Right renal cortex interstitium (tissue), 3 donors: ENCODE data around the gene ABCB1. TPM values are rescaled to one million over a fixed set of nuclear protein-coding genes. Genes with fewer than 3 reads are reported as not detected.
"Not testable (repeated sequence)": the region's sequence is repeated elsewhere in the genome, so short reads cannot be mapped to it uniquely, and the experiment has no call there.

ENCODE experiments used
- DNase-seq, 3 donors: peaks; one replicate each; pipeline ENCODE4 v3.0.0-alpha.2; 2013; ENCODE audit warnings: low read depth in 3 of 3, low spot score in 2 of 3
- polyA plus RNA-seq, 3 donors: library from polyadenylated mRNA; unstranded; fragments of 120-200 nt; gene quantifications; one replicate each; pipeline ENCODE4 v1.2.1, GENCODE V29; 2013; ENCODE audit not compliant: insufficient read length in 3 of 3

The ABCB1 gene
- polyA plus RNA-seq, 3 donors, result 21.1 to 24.4 (median 22.1) TPM

- DNase-seq, result no peak
Observed at GRCh38 chr7:87474533-87475358, 125.9 kb downstream of the ABCB1 start.

DNA sequence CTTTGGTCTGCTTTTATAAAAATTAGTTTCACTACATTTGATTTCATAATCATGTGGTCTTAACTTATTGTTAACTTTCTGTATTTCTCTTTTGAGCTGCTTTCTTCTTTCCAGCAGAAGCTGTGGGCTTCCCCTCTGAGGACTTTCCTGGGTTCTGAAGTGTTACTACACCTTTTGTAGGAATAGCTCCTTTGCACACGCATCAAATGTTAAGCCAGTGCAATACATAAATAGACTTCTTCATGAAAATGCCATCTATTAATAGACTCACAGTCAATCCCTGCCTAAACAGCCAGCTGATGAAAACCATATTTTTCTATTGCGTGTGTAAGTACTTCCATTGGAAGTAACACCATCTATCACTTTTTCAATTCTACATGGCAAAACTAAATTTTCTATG, 126.7 kb downstream of the ABCB1 start:
- no peak for DNase-seq

GRCh38 chr7:87473192-87473591, 127.5 kb downstream of the ABCB1 start:
- no peak for DNase-seq

DNA sequence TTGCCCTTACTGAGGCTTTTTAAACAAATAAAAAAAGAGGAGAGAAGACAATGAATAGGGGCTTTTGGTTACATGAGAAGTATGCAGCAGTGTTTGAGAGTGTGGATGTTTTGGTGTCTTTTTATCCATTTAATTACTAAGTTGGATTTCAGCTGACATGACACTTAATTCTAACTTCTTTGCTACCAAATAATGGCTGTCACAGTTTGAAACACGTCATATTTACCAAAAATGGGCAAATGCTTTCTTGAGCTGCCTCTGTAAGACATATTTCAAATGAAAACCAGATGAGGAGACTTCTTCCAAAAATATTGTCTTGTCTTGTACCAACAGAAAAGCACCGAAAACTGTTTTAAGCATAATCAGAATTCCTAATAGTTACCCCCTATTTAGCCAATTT, 129.2 kb downstream of the ABCB1 start:
- no peak for DNase-seq

GRCh38 chr7:87469204-87469603, 131.5 kb downstream of the ABCB1 start:
- not testable (repeated sequence) for DNase-seq

GRCh38 chr7:87465534-87465880, 135.2 kb downstream of the ABCB1 start:
- not testable (repeated sequence) for DNase-seq

GRCh38 chr7:87464830-87465533, 135.7 kb downstream of the ABCB1 start:
- not testable (repeated sequence) for DNase-seq

- no peak for DNase-seq
Observed at GRCh38 chr7:87463982-87464381, 136.7 kb downstream of the ABCB1 start.

DNA sequence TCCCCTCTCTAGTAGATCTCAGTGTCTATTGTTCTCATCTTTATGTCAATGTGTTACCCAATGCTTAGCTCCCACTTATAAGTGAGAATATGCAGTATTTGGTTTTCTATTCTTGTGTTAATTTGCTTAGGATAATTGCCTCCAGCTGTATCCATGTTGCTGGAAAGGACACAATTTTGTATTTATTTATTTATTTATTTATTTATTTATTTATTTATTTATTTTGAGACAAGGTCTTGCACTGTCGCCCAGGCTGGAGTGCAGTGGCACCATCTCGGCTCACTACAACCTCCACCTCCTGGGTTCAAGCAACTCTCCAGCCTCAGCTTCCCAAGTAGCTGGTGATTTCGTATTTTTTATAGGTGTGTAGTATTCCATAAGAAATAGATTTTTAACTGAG, 140.2 kb downstream of the ABCB1 start:
- DNase-seq, result not testable (repeated sequence)

DNA sequence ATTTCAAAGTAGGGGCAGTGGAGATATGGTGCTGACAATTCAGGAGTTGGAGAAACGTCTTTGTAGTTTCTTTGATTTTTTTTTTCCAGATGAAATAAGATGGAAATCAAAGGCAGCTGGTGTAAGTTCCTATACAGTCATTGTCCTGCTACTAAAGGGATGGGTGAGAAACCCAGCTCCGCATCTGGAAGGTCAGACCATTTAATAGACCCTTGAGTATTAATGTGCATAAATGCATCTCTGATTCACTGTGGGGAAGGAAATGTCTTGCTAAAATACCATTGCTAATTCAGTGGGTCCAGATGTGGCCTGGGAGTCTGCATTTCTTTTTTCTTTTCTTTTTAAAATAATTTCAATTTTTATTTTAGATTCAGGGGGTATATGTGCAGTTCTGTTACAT, 140.7 kb downstream of the ABCB1 start:
- DNase-seq, result no peak

DNA sequence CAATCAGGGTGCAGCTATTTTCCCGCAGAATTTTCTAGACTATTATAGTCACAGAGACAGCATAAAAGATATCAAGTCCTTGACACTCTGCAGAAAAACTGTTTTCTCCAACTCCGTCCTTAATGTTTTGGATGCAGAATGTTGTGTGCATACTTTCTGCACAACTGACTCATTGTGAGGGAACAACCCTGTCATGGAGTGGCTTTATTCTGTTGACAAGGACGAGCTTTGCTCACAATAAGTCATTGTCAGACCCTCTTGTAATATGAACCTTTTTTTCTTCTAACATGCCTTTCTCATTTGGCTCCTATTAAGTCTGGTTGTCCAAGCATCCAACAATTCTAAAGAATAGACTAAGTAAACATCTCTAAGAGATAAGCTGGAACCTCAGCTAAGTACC, 142.5 kb downstream of the ABCB1 start:
- no peak for DNase-seq

DNA sequence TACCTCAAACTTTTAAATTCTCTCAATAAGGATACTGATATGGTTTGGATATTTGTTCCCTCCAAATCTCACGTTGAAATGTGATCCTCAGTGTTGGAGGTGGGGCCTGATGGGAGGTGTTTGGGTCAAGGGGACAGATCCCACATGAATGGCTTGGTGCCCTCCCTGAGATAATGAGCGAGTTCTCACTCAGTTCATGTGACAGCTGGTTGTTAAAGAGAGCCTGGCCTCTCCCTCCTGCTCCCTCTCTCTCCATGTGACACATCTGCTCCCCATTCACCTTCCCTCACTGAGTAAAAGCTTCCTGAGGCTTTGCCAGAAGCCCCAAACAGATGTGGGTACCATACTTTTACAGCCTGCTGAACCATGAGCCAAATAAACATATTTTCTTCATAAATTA, 144.4 kb downstream of the ABCB1 start:
- no peak for DNase-seq

Other genes with a start within 250 kb of the ABCB1 start
- gene ABCB4, start 125.2 kb downstream of the ABCB1 start, polyA plus RNA-seq, result 1 to 10 TPM; 2.0 to 2.2 (median 2.1) TPM
- 1 to 10 TPM; 1.1 to 1.4 (median 1.4) TPM for gene RUNDC3B, start 27.5 kb upstream of the ABCB1 start, polyA plus RNA-seq